HEK293 (cell line): ENCODE data around the gene UCMA.
A peak's percentile ranks its signal among the peaks of the same experiment; 100 is the strongest.

Experiments used
- CTCF ChIA-PET: fragments of 350-600 bp; formaldehyde crosslinking; extraction: SDS; loops from one replicate; lab custom pipeline; 2021; ENCODE audit warnings: antibody characterized with exemption; lab: Yijun Ruan, JAX
- POLR2A ChIA-PET: fragments of 300-600 bp; formaldehyde crosslinking; extraction: SDS; loops from one replicate; lab custom pipeline; 2020; ENCODE audit warnings: antibody characterized with exemption, inconsistent platforms; lab: Yijun Ruan, JAX
- H3K27ac ChIP-seq: fragments of 200-500 bp; sonication (Bioruptor generic); 2 replicates; pipeline ENCODE4 v1.5.1; 2014; ENCODE audit warnings: low read depth, low read length, control low read depth, inconsistent platforms; ENCODE audit errors: extremely low read depth
- H3K36me3 ChIP-seq, 2 experiments: fragments of 200-500 bp in 1 of 2; sonication (Bioruptor generic) in 1 of 2; 1 replicate in 1 of 2; 2 replicates in 1 of 2; pipeline ENCODE4 v1.5.1; 2014 to 2017; ENCODE audit warnings: inconsistent platforms in 2 of 2, low read length in 2 of 2; ENCODE audit not compliant: control insufficient read depth in 2 of 2, insufficient read depth in 1 of 2
- H3K4me1 ChIP-seq: fragments of 200-500 bp; sonication (Bioruptor generic); 2 replicates; pipeline ENCODE4 v1.5.1; 2014; ENCODE audit warnings: mild to moderate bottlenecking, low read length, inconsistent platforms; ENCODE audit not compliant: control insufficient read depth, insufficient read depth
- H3K4me3 ChIP-seq: 2 replicates; pipeline ENCODE4 v1.5.1; 2011; ENCODE audit warnings: low read depth, mild to moderate bottlenecking, control low read depth, low read length, moderate library complexity
- H3K9me3 ChIP-seq: fragments of 200-500 bp; sonication (Bioruptor generic); 2 replicates; pipeline ENCODE4 v1.5.1; 2014; ENCODE audit warnings: low read depth, low read length, inconsistent platforms; ENCODE audit not compliant: control insufficient read depth, insufficient read depth
- EGR2 ChIP-seq: fragments of 450-650 bp; formaldehyde crosslinking; IDR thresholded peaks from 2 replicates; pipeline ENCODE4 v1.5.1; 2016; ENCODE audit warnings: low read depth, missing biosample characterization, missing genetic modification characterization
- FEZF1 ChIP-seq: fragments of 450-650 bp; formaldehyde crosslinking; IDR thresholded peaks from 2 replicates; pipeline ENCODE4 v1.5.1; 2016; ENCODE audit warnings: missing biosample characterization, missing genetic modification characterization
- MZF1 ChIP-seq: fragments of 450-650 bp; formaldehyde crosslinking; IDR thresholded peaks from 2 replicates; pipeline ENCODE4 v1.5.1; 2017; ENCODE audit warnings: missing biosample characterization, missing genetic modification characterization, borderline replicate concordance
- PRDM10 ChIP-seq: fragments of 450-650 bp; formaldehyde crosslinking; IDR thresholded peaks from 2 replicates; pipeline ENCODE4 v1.5.1; 2016; ENCODE audit warnings: missing biosample characterization, missing genetic modification characterization
- WT1 ChIP-seq: fragments of 450-650 bp; formaldehyde crosslinking; IDR thresholded peaks from 2 replicates; pipeline ENCODE4 v1.5.1; 2016; ENCODE audit warnings: missing biosample characterization, missing genetic modification characterization
- ZFHX2 ChIP-seq: fragments of 450-650 bp; formaldehyde crosslinking; conservative IDR thresholded peaks from 2 replicates; pipeline ENCODE4 v1.5.1; 2016; ENCODE audit warnings: missing biosample characterization, missing genetic modification characterization
- ZNF174 ChIP-seq: fragments of 450-650 bp; formaldehyde crosslinking; IDR thresholded peaks from 2 replicates; pipeline ENCODE4 v1.5.0; 2017; ENCODE audit warnings: missing biosample characterization, mild to moderate bottlenecking, missing genetic modification characterization
- ZNF2 ChIP-seq: fragments of 450-650 bp; formaldehyde crosslinking; IDR thresholded peaks from 2 replicates; pipeline ENCODE4 v1.5.1; 2016; ENCODE audit warnings: missing biosample characterization, missing genetic modification characterization
- ZNF221 ChIP-seq: fragments of 450-650 bp; formaldehyde crosslinking; IDR thresholded peaks from 2 replicates; pipeline ENCODE4 v1.5.1; 2017; ENCODE audit warnings: missing biosample characterization, missing genetic modification characterization, borderline replicate concordance
- ZNF223 ChIP-seq: fragments of 450-650 bp; formaldehyde crosslinking; IDR thresholded peaks from 2 replicates; pipeline ENCODE4 v1.5.1; 2016; ENCODE audit warnings: missing biosample characterization, missing genetic modification characterization
- ZNF239 ChIP-seq: fragments of 450-650 bp; formaldehyde crosslinking; IDR thresholded peaks from 2 replicates; pipeline ENCODE4 v1.5.1; 2016; ENCODE audit warnings: missing biosample characterization, missing genetic modification characterization
- ZNF24 ChIP-seq: fragments of 450-650 bp; formaldehyde crosslinking; IDR thresholded peaks from 2 replicates; pipeline ENCODE4 v1.5.1; 2016; ENCODE audit warnings: missing biosample characterization, missing genetic modification characterization
- ZNF292 ChIP-seq: fragments of 450-650 bp; formaldehyde crosslinking; IDR thresholded peaks from 2 replicates; pipeline ENCODE4 v1.5.1; 2016; ENCODE audit warnings: low read depth, missing biosample characterization, missing genetic modification characterization, borderline replicate concordance
- ZNF302 ChIP-seq: fragments of 450-650 bp; formaldehyde crosslinking; IDR thresholded peaks from 2 replicates; pipeline ENCODE4 v1.5.1; 2016; ENCODE audit warnings: missing biosample characterization, missing genetic modification characterization, low read depth
- ZNF324 ChIP-seq: fragments of 450-650 bp; formaldehyde crosslinking; IDR thresholded peaks from 2 replicates; pipeline ENCODE4 v1.5.1; 2016; ENCODE audit warnings: missing biosample characterization, missing genetic modification characterization
- ZNF423 ChIP-seq: fragments of 450-650 bp; formaldehyde crosslinking; IDR thresholded peaks from 2 replicates; pipeline ENCODE4 v1.5.1; 2016; ENCODE audit warnings: missing biosample characterization, missing genetic modification characterization
- ZNF514 ChIP-seq: fragments of 450-650 bp; formaldehyde crosslinking; IDR thresholded peaks from 2 replicates; pipeline ENCODE4 v1.5.1; 2016; ENCODE audit warnings: missing biosample characterization, missing genetic modification characterization
- ZNF555 ChIP-seq: fragments of 450-650 bp; formaldehyde crosslinking; conservative IDR thresholded peaks from 2 replicates; pipeline ENCODE4 v1.5.1; 2017; ENCODE audit warnings: missing biosample characterization, mild to moderate bottlenecking, missing genetic modification characterization, inconsistent platforms
- ZNF792 ChIP-seq: fragments of 450-650 bp; formaldehyde crosslinking; IDR thresholded peaks from 2 replicates; pipeline ENCODE4 v1.5.1; 2016; ENCODE audit warnings: missing biosample characterization, missing genetic modification characterization
- ZSCAN30 ChIP-seq: fragments of 450-650 bp; IDR thresholded peaks from 2 replicates; pipeline ENCODE4 v1.5.1; 2018; ENCODE audit warnings: missing biosample characterization, mild to moderate bottlenecking, missing genetic modification characterization, moderate library complexity
- TF ChIP-seq, protein P1 (sequence below): fragments of 450-650 bp; formaldehyde crosslinking; IDR thresholded peaks from 2 replicates; pipeline ENCODE4 v1.5.1; 2017; ENCODE audit warnings: missing biosample characterization, missing genetic modification characterization
- TF ChIP-seq, protein P2 (sequence below): fragments of 450-650 bp; formaldehyde crosslinking; IDR thresholded peaks from 2 replicates; pipeline ENCODE4 v1.5.1; 2017; ENCODE audit warnings: missing biosample characterization, missing genetic modification characterization
- TF ChIP-seq, protein P3 (sequence below): fragments of 450-650 bp; formaldehyde crosslinking; IDR thresholded peaks from 2 replicates; pipeline ENCODE4 v1.5.1; 2016; ENCODE audit warnings: missing biosample characterization, missing genetic modification characterization
- TF ChIP-seq, protein P4 (sequence below): fragments of 450-650 bp; formaldehyde crosslinking; IDR thresholded peaks from 2 replicates; pipeline ENCODE4 v1.5.1; 2016; ENCODE audit warnings: missing biosample characterization, missing genetic modification characterization

The UCMA gene

GRCh38 chr10:13253726-13254125, 19.6 kb upstream of the UCMA start:
- Histone ChIP-seq H3K4me1 (no peaks in the 10 kb centered on the region), H3K9me3 (no peaks in the 10 kb centered on the region), H3K36me3 (no peaks in the 10 kb centered on the region), H3K4me3 (no peak overlapping the region), H3K27ac (no peak overlapping the region)
- TF ChIP-seq, protein P1, sequence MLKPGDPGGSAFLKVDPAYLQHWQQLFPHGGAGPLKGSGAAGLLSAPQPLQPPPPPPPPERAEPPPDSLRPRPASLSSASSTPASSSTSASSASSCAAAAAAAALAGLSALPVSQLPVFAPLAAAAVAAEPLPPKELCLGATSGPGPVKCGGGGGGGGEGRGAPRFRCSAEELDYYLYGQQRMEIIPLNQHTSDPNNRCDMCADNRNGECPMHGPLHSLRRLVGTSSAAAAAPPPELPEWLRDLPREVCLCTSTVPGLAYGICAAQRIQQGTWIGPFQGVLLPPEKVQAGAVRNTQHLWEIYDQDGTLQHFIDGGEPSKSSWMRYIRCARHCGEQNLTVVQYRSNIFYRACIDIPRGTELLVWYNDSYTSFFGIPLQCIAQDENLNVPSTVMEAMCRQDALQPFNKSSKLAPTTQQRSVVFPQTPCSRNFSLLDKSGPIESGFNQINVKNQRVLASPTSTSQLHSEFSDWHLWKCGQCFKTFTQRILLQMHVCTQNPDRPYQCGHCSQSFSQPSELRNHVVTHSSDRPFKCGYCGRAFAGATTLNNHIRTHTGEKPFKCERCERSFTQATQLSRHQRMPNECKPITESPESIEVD (tag by site-specific recombination): peak; percentile 38
- no peak for TF ChIP-seq ZSCAN30 (tag by site-specific recombination)
- TF ChIP-seq WT1: peak; percentile 95
- no peak for TF ChIP-seq ZNF174
- no peak for TF ChIP-seq FEZF1 (tag by site-specific recombination)
- no peak for TF ChIP-seq ZNF792
- TF ChIP-seq ZNF514 (tag by site-specific recombination): no peak
- TF ChIP-seq ZNF423 (tag by site-specific recombination): no peak
- TF ChIP-seq ZNF2 (tag by site-specific recombination): no peak
- TF ChIP-seq, protein P2, sequence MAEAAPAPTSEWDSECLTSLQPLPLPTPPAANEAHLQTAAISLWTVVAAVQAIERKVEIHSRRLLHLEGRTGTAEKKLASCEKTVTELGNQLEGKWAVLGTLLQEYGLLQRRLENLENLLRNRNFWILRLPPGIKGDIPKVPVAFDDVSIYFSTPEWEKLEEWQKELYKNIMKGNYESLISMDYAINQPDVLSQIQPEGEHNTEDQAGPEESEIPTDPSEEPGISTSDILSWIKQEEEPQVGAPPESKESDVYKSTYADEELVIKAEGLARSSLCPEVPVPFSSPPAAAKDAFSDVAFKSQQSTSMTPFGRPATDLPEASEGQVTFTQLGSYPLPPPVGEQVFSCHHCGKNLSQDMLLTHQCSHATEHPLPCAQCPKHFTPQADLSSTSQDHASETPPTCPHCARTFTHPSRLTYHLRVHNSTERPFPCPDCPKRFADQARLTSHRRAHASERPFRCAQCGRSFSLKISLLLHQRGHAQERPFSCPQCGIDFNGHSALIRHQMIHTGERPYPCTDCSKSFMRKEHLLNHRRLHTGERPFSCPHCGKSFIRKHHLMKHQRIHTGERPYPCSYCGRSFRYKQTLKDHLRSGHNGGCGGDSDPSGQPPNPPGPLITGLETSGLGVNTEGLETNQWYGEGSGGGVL (tag by site-specific recombination): no peak
- TF ChIP-seq, protein P3, sequence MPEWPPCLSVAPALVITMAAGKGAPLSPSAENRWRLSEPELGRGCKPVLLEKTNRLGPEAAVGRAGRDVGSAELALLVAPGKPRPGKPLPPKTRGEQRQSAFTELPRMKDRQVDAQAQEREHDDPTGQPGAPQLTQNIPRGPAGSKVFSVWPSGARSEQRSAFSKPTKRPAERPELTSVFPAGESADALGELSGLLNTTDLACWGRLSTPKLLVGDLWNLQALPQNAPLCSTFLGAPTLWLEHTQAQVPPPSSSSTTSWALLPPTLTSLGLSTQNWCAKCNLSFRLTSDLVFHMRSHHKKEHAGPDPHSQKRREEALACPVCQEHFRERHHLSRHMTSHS (tag by site-specific recombination): no peak
- no peak for TF ChIP-seq PRDM10 (tag by site-specific recombination)
- TF ChIP-seq, protein P4, sequence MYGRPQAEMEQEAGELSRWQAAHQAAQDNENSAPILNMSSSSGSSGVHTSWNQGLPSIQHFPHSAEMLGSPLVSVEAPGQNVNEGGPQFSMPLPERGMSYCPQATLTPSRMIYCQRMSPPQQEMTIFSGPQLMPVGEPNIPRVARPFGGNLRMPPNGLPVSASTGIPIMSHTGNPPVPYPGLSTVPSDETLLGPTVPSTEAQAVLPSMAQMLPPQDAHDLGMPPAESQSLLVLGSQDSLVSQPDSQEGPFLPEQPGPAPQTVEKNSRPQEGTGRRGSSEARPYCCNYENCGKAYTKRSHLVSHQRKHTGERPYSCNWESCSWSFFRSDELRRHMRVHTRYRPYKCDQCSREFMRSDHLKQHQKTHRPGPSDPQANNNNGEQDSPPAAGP (tag by site-specific recombination): no peak
- no peak for TF ChIP-seq ZNF221 (tag by site-specific recombination)
- TF ChIP-seq EGR2 (tag by site-specific recombination): no peak
- CTCF ChIA-PET: interaction anchor here (0.6 kb wide), 1 partner anchor 50 kb away, joined by 3 read pairs; no protein-coding TSS in a partner anchor
- POLR2A ChIA-PET: no interaction called here

GRCh38 chr10:13247784-13248183, 13.6 kb upstream of the UCMA start:
- ChIA-PET POLR2A (no interaction called here), CTCF (no interaction called here)
- H3K27ac ChIP-seq: no peak overlapping the region
- no peaks in the 10 kb centered on the region for H3K4me1 ChIP-seq
- no peaks in the 10 kb centered on the region for H3K9me3 ChIP-seq
- no peak overlapping the region for H3K4me3 ChIP-seq
- TF ChIP-seq MZF1 (tag by site-specific recombination): no peak
- TF ChIP-seq ZNF223: no peak
- TF ChIP-seq ZNF24 (tag by site-specific recombination): no peak
- TF ChIP-seq ZNF324 (tag by site-specific recombination): no peak
- no peak for TF ChIP-seq ZNF302 (tag by site-specific recombination)
- peak; percentile 98 for TF ChIP-seq ZNF239 (tag by site-specific recombination)
- TF ChIP-seq ZFHX2 (tag by site-specific recombination): no peak
- no peak for TF ChIP-seq ZNF555 (tag by site-specific recombination)
- TF ChIP-seq ZNF292: no peak
- H3K36me3 ChIP-seq: no peaks in the 10 kb centered on the region
